ENCODE data around the gene RRBP1.

RRBP1 gene

DNA sequence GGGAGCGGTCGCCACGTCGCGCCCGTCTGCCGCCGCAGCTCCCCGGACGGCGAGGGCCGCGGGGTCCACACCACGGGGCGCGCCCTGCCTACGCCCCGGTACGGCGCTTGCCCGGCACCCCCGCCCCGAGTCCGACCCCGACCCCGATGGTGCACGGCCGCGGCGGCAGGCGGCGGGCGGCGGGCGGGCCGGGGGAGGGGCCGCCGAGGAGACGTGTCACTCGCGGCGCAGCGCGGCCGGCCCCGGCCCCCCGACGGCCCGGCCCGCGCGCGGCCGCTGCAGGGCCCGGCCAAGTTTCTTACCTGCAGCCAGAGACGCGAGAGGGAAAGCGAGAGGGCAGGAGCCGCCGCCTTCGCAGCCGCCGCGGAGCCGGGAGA is 328 bp downstream of the RRBP1 start:
- no peak for DNase-seq

DNA sequence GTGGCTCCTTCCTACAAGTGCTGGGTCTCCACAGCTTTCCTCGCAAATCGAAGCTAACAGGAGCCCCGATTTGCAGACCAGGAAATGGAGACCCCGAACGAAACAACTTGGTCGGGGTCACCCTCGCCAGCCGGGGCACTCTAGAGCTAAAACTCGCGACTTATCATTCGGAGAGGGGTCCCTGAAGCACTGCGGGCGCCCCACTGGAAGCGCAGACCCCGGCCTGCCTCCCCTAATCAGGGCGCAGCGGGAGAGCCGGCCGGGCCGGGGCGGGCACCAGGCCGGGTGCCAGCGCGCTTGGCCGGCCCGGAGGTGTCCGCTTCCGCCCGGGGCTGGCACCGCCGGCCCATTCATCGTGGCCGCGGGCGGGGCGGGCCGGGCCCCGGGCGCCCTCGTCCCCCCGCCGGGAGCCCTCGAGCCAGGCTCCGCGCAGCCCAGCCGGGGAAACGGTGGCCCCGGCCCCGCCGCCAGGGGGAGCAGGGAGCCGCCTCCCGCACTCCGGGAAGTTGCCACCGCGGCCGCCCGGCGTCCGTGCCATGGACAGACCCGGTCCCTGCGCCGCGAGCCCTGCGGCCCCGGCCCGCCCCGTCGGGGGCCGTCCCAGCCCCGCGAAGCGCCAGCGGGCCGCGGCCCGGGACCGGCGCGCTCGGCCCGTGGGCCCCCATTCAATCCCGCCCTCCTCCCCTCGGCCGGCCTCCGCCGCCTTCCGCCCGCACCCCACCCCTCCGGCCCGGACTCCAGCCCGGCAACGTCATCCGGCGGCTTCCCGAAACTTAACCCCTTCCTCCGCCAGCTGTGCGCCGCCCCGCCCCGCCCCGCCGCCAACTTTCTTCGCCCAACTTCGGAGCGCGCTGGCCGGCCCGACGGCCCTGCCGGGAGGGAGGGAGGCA is 961 bp downstream of the RRBP1 start:
- DNase-seq, result peak; percentile 73

- no peak for DNase-seq
These were observed 1.9 kb downstream of the RRBP1 start for GRCh38 chr20:17679941-17680835.

DNA sequence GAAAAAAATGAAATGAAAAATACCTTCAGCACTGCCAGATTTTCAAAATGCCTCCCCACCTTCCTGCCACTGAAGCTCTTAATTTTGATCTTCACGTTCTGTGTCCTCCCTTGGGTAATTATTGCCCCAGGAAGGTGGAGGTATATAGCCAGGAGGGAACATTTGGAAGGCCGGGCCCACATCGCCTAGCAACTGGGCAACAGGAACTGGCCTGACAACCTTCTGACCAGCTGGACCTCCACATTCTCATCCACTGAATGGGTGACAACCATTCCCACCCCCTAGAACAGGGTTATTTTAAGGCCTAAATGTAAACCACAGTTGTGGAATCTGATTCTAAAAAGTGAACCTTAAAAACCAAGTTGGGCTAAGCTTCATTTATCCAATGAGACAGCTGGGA is 3.2 kb downstream of the RRBP1 start:
- DNase-seq, result no peak

GRCh38 chr20:17678295-17678694 is 3.7 kb downstream of the RRBP1 start:
- DNase-seq, result no peak

DNA sequence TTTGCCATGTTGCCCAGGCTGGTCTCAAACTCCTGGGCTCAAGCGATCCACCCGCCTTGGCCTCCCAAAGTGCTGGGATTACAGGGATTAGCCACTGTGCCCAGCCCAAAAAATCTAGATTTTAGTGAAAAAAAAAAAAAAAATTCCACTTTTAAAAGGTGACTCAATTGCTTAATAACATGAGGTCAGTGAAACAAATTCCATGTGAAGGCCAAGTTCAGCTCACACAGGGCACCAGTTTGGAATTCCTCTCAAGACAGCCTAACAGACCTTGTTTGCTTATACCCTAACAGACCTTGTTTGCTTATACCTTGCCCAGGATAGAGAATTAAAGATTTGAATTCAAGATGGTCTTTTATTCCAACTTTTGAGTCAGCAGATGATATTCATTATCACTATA is 5.1 kb downstream of the RRBP1 start:
- no peak for DNase-seq

- DNase-seq, result no peak
These were observed 5.7 kb downstream of the RRBP1 start for GRCh38 chr20:17676378-17676759.

GRCh38 chr20:17675519-17676377 is 6.3 kb downstream of the RRBP1 start:
- no peak for DNase-seq

- DNase-seq, result no peak
These were observed 7.1 kb downstream of the RRBP1 start for GRCh38 chr20:17674722-17675518.

- no peak for DNase-seq
These were observed 9.0 kb downstream of the RRBP1 start for GRCh38 chr20:17673084-17673483.

GRCh38 chr20:17671565-17671964 is 10.5 kb downstream of the RRBP1 start:
- DNase-seq, result no peak

- DNase-seq, result no peak
These were observed 11.0 kb downstream of the RRBP1 start for GRCh38 chr20:17671011-17671410.

- no peak for DNase-seq
These were observed 12.6 kb downstream of the RRBP1 start for GRCh38 chr20:17669306-17669931.

DNA sequence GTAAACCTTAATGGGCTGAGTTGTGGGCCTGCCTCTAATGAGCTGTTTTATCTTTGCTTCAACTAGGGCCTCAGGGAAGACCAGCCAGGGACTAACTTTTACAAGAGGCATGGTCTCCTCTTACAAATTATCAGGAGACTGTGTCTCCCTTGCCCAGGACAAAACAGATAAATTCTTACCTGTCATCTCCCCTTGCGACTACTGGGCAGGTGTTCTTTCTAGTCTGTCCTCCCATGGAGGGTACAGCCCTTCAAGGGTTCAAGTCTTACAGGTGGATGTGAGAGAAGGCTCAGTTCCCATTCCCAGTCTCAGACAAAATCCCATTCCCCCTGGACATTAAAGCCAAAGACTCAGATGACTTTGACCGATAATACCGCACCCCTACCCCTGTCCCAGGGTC is 13.6 kb downstream of the RRBP1 start:
- DNase-seq, result no peak

GRCh38 chr20:17667445-17667844 is 14.6 kb downstream of the RRBP1 start:
- no peak for DNase-seq

DNA sequence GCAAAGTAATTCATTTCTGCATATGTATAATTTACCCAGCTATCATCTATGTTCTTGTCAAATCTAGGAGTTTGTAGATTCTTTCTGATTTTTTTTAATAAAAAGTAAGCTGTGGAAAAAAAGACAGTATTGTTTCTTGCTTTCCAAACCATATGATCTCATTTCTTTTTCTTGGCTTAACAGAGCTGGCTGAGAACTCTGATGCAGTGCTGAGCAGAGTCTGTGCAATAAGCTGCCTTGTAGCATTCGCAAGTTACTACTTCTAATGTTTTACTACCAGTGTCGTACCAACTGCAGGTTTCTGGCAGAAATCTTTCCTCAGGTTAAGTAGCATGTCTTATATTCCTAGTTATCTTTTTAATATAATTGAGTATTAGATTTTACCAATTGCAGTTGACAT is 15.6 kb downstream of the RRBP1 start:
- no peak for DNase-seq

DNA sequence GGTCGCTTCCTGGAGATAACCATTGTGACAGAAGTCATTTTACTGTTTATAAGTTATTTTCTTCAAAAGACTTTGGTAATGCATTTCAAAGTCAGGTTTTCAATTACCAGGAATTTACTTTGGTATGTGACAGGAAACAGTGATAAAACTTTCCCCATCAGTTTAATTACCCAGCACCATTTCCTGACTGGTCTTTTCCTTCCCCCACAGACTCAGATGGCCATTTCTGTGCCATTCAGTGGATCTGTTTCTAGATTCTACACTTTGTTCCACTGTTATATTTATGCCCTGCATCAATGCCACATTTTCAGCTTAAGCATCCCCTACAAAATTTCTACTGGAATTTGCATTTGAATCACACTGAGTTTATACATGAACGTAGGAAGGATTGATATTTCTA is 16.3 kb downstream of the RRBP1 start:
- no peak for DNase-seq

DNA sequence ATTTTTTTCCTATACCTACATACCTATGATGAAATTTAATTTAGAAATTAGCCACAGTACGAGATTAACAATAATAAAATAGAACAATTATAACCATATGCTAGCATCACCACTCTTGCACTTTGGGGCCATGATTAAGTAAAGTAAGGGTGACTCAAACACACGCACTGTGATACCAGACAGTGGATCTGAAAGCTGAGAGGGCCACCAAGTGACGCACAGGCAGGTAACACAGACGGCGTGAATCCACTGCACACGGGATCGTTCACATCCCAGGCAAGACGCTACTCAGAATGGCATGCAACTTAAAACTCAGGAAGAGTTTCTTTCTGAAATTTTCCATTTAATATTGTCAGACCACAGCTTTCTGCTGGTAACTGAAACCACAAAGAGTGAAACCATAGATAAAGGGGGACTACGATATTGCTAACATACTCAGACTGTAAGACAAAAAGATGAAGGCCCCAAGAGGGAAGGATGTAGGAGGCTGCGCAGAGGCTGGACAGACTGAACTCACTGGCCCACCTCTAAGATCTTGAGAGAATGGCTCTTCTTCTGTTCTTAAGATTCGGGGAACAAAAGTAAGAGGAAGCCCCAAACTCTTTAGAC is 17.9 kb downstream of the RRBP1 start:
- DNase-seq, result no peak

GRCh38 chr20:17663486-17663885 is 18.6 kb downstream of the RRBP1 start:
- DNase-seq, result no peak

DNA sequence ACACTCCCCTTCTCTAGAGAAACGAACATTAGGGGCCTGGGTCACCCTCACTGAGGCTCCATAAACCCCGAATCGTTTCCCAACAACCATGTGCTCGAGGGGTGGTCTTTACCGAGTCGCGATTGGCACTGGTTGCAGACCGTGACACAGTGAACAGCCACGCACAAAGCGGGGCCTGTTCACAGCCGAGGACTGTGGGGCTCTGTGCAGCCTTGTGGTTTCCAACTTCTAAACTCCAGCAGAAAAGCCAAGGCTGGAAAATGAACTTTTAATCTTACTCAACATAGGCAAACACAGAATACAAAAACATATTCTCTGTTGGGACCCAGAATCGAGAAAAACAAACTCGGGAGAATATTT is 19.0 kb downstream of the RRBP1 start:
- DNase-seq, result no peak

- no peak for DNase-seq
These were observed 19.6 kb downstream of the RRBP1 start for GRCh38 chr20:17662333-17663039.

All from effector CD4-positive, alpha-beta T cell (primary cell).